HepG2 (cell line): ENCODE measurements around the gene AP4M1. TPM values are rescaled to one million over a fixed set of nuclear protein-coding genes. Genes with fewer than 3 reads are reported as not detected.

ENCODE experiments used
- ARID5B ChIP-seq: IDR thresholded peaks from 2 replicates; pipeline ENCODE4 v1.4.0; 2020; ENCODE audit warnings: mild to moderate bottlenecking, missing genetic modification reagents
- ATF5 ChIP-seq: sonication (generic); formaldehyde crosslinking; IDR thresholded peaks from 2 replicates; pipeline ENCODE4 v1.4.0; 2020; ENCODE audit warnings: mild to moderate bottlenecking, low read depth, missing genetic modification reagents
- FOXO1 ChIP-seq: sonication (generic); formaldehyde crosslinking; IDR thresholded peaks from 2 replicates; pipeline ENCODE4 v1.4.0; 2020; ENCODE audit warnings: missing genetic modification reagents
- GLI4 ChIP-seq: sonication (generic); formaldehyde crosslinking; IDR thresholded peaks from 2 replicates; pipeline ENCODE4 v1.5.1; 2020; ENCODE audit warnings: missing genetic modification reagents, mild to moderate bottlenecking, moderate library complexity, borderline replicate concordance
- KMT2B ChIP-seq: IDR thresholded peaks from 2 replicates; pipeline ENCODE4 v1.6.1; 2016; ENCODE audit warnings: missing genetic modification reagents, missing compliant biosample characterization
- NFKBIZ ChIP-seq: IDR thresholded peaks from 2 replicates; pipeline ENCODE4 v1.6.1; 2018; ENCODE audit warnings: missing genetic modification reagents, missing compliant biosample characterization
- NFYC ChIP-seq: IDR thresholded peaks from 2 replicates; pipeline ENCODE4 v1.6.1; 2016; ENCODE audit warnings: missing genetic modification reagents, missing compliant biosample characterization
- NR1H2 ChIP-seq: sonication (generic); formaldehyde crosslinking; IDR thresholded peaks from 2 replicates; pipeline ENCODE4 v1.8.1; 2022; ENCODE audit warnings: low read depth, missing genetic modification reagents, borderline replicate concordance
- NR2F6 ChIP-seq, 2 experiments: IDR thresholded peaks; 2 replicates each; pipeline ENCODE4 v1.6.1; 2016; ENCODE audit warnings: antibody characterized with exemption in 1 of 2, mild to moderate bottlenecking in 1 of 2
- SPEN ChIP-seq: sonication (generic); formaldehyde crosslinking; IDR thresholded peaks from 2 replicates; pipeline ENCODE4 v1.5.1; 2020; ENCODE audit warnings: low read depth, mild to moderate bottlenecking, missing genetic modification reagents
- TBL1XR1 ChIP-seq: fragments of 150-350 bp; IDR thresholded peaks from 2 replicates; pipeline ENCODE4 v1.6.1; 2014; ENCODE audit warnings: borderline replicate concordance, low read length; ENCODE audit not compliant: partially characterized antibody
- THRA ChIP-seq: sonication (generic); formaldehyde crosslinking; IDR thresholded peaks from 2 replicates; pipeline ENCODE4 v1.4.0; 2020; ENCODE audit warnings: missing genetic modification reagents, borderline replicate concordance
- ZC3H4 ChIP-seq: sonication (generic); formaldehyde crosslinking; IDR thresholded peaks from 2 replicates; pipeline ENCODE4 v1.4.0; 2020; ENCODE audit warnings: missing genetic modification reagents, borderline replicate concordance
- ZNF180 ChIP-seq: sonication (generic); formaldehyde crosslinking; IDR thresholded peaks from 2 replicates; pipeline ENCODE4 v1.4.0; 2020; ENCODE audit warnings: low read depth, missing genetic modification reagents, borderline replicate concordance
- ZNF205 ChIP-seq: IDR thresholded peaks from 2 replicates; pipeline ENCODE4 v1.6.1; 2018; ENCODE audit warnings: missing biosample characterization, missing genetic modification reagents
- ZNF451 ChIP-seq: sonication (generic); formaldehyde crosslinking; IDR thresholded peaks from 2 replicates; pipeline ENCODE4 v1.5.0; 2020; ENCODE audit warnings: mild to moderate bottlenecking, missing genetic modification reagents
- ZNF552 ChIP-seq: sonication (generic); formaldehyde crosslinking; IDR thresholded peaks from 2 replicates; pipeline ENCODE4 v1.9.0; 2022; ENCODE audit warnings: missing genetic modification reagents, mild to moderate bottlenecking, borderline replicate concordance
- ZNF564 ChIP-seq: sonication (generic); formaldehyde crosslinking; IDR thresholded peaks from 2 replicates; pipeline ENCODE4 v1.8.1; 2023; ENCODE audit warnings: mild to moderate bottlenecking, missing genetic modification reagents
- polyA plus RNA-seq, 8 experiments: library from polyadenylated mRNA; depleted of rRNA in 3 of 8; stranded (reverse) in 7 of 8; unstranded in 1 of 8; fragments of >200 nt; fragmentation: Illumina TruSeq in 4 of 8; extraction: Trizol in 4 of 8; gene quantifications; 2 replicates each; pipeline versions ENCODE4 v1.2.1 to v1.2.3, GENCODE V29; 2011 to 2016; ENCODE audit warnings: low read depth in 4 of 8, missing spikeins in 1 of 8, mixed read lengths in 1 of 8; ENCODE audit not compliant: insufficient read depth in 1 of 8
- total RNA-seq, 5 experiments: library from RNA; depleted of rRNA; stranded (reverse); fragments of >200 nt; fragmentation: Illumina TruSeq; extraction: Trizol; gene quantifications; 2 replicates each; pipeline ENCODE4 v1.2.3, GENCODE V29; 2016; ENCODE audit warnings: low read depth in 1 of 5

AP4M1 gene
- total and polyA plus RNA-seq, 2 of the 13 experiments (the other 11 are each of a cell fraction or from before 2014, with no cell fraction given), result 6.3 to 9.7 TPM

GRCh38 chr7:100088621-100089457, 12.6 kb upstream of the AP4M1 start, which contains the start of gene COPS6 (continued):
- TF ChIP-seq NR2F6 (IDR thresholded peaks at IDR 0.05) (no peak), NR2F6 (CRISPR knock-in tag; IDR thresholded peaks at IDR 0.05) (peak; percentile 54; the same call in 1 of the 2 replicates), FOXO1 (CRISPR knock-in tag) (peak; percentile 58; the same call in 1 of the 2 replicates), SPEN (CRISPR knock-in tag) (peak; percentile 97), ZNF205 (CRISPR knock-in tag) (peak; percentile 89), ARID5B (CRISPR knock-in tag) (peak; percentile 44; the same call in 1 of the 2 replicates), ZNF180 (CRISPR knock-in tag) (no peak), ATF5 (CRISPR knock-in tag) (peak; percentile 87; the same call in 1 of the 2 replicates), ZNF552 (CRISPR knock-in tag) (peak; percentile 80; the same call in 1 of the 2 replicates), NFYC (peak; percentile 52), KMT2B (CRISPR knock-in tag) (peak; percentile 90), NR1H2 (CRISPR knock-in tag) (peak; percentile 75; the same call in 1 of the 2 replicates), TBL1XR1 (no peak), ZNF451 (CRISPR knock-in tag) (peak; percentile 92; the same call in 1 of the 2 replicates), NFKBIZ (CRISPR knock-in tag) (peak; percentile 42; the same call in 1 of the 2 replicates), ZNF564 (CRISPR knock-in tag) (peak; percentile 95), THRA (CRISPR knock-in tag) (peak; percentile 53; the same call in 1 of the 2 replicates), GLI4 (CRISPR knock-in tag) (peak; percentile 48; the same call in 1 of the 2 replicates), ZC3H4 (CRISPR knock-in tag) (no peak)
